Measurements from ENCODE around the gene DNAJB5. TPM values are rescaled to one million over a fixed set of nuclear protein-coding genes. Genes with fewer than 3 reads are reported as not detected.

Gene DNAJB5
- total and polyA plus RNA-seq, 2 donors = 15.3 to 89.8 TPM

DNA sequence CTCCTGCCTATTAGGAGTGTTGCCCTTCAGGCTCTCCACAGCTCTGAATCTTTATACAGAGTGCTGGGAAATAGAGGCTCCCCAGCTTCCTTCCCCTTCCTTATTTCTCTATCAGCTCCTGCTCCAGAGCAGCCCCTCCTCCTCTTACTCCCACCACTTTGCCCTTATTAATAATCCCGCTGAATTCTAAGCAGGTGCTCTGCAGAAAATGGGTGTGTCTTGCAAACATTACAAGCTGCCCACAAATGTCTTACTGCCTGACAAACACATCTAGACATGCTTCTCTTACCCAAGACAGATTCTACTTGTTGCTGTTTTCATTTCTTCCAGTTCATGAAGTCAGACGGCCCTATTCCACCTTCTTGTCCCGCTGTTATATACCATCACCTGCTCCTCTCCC lies 25.1 kb upstream of the DNAJB5 start:
- no peak for DNase-seq (ENCODE audit: extremely low spot score)
- Histone ChIP-seq H3K27ac (ENCODE audit: low read depth) (no peak overlapping the region), H3K4me1 (ENCODE audit: insufficient read depth) (no peaks in the 10 kb centered on the region), H3K4me3 (ENCODE audit: low read depth, low read length) (no peak overlapping the region), H3K36me3 (ENCODE audit: insufficient read depth) (no peaks in the 10 kb centered on the region)
- 71% methylated on average over 3 of the region's 3 CpGs for WGBS

DNA sequence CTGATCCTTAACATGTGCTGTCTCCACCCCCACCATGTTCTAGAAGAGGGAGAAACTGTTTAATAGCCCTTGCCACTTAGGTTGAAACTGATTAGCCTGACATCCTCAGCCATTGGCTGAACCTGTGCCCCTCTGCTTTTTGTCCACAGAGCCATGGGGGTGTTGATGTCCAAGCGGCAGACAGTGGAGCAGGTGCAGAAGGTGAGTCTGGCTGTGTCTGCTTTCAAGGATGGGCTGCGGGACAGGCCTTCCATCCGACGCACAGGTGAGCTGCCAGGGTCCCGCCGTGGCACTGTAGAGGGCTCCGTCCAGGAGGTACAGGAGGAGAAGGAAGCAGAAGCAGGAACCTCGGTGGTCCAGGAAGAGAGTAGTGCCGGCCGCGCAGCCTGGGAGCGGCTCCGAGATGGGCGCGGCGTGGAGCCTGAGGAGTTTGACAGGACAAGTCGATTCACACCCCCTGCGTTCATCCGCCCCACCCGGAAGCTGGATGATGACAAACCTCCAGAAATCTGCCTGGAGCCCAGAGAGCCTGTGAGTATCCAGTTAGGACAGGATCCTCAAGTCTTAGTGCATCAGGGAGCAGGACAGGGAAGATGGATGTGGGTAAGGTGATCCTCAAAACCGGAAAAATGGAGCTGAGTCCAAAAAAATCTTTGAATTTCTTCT lies 18.3 kb upstream of the DNAJB5 start:
- H3K4me1 ChIP-seq (ENCODE audit: insufficient read depth) = no peaks in the 10 kb centered on the region
- no peak overlapping the region for H3K27ac ChIP-seq (ENCODE audit: low read depth)
- H3K4me3 ChIP-seq (ENCODE audit: low read depth, low read length) = no peak overlapping the region
- DNase-seq (ENCODE audit: extremely low spot score) = no peak
- WGBS = 93% methylated on average over 21 of the region's 21 CpGs
- no peaks in the 10 kb centered on the region for H3K36me3 ChIP-seq (ENCODE audit: insufficient read depth)

DNA sequence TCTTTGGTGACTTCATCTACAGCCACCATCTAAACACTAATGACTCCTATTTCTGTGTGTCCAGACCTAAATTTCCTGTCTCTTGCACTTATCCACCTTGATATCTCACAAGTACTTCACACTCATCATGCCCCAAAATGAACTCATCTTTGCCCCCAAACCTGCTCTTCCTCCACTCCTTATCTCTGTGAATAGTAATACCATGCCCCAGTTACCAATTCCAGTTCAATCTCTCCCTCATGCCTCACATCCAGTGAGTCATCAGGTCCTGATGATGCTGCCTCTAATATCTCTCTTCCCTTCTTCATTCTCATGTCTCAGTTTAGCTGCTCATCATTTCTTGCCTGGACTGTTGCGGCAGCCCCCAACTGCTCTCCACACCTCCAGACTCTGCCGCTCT lies 14.9 kb upstream of the DNAJB5 start:
- no peak for DNase-seq (ENCODE audit: extremely low spot score)
- no peaks in the 10 kb centered on the region for H3K4me1 ChIP-seq (ENCODE audit: insufficient read depth)
- WGBS = 94% methylated on average over 2 of the region's 2 CpGs
- no peak overlapping the region for H3K27ac ChIP-seq (ENCODE audit: low read depth)
- no peak overlapping the region for H3K4me3 ChIP-seq (ENCODE audit: low read depth, low read length)
- no peaks in the 10 kb centered on the region for H3K36me3 ChIP-seq (ENCODE audit: insufficient read depth)

DNA sequence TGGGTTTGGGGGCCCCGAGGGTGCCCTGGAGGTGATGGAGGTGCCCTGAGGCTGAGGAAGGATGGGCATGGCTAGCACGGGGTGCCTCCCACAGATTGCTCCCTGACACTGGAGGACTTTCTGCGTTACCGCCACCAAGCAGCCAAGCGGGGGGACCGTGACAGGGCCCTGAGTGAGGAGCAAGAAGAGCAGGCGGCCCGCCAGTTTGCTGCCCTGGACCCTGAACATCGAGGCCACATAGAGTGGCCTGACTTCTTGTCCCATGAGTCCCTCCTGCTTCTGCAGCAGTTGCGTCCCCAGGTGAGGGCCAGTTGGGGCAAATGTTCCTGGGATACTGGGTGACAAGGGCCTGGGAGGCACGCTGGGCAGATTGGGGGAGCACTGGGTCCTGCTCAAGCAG lies 13.1 kb upstream of the DNAJB5 start:
- no peaks in the 10 kb centered on the region for H3K4me1 ChIP-seq (ENCODE audit: insufficient read depth)
- 88% methylated on average over 11 of the region's 11 CpGs for WGBS

DNA sequence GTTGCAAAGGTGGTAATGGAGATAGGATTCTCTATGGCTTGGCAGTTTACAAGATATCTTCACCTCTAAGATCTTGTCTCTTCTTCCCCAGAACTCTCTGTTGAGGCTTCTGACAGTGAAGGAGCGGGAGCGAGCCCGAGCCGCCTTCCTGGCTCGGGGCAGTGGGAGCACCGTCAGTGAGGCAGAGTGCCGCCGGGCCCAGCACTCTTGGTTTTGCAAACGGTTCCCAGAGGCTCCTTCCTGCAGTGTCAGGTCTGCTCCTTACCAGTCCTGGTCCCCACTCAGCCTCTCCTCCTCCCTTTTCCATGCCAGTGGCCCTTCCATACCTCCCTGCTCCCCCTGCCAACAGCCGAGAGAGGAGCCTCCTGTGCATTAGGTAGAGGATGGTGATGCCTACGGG lies 12.6 kb upstream of the DNAJB5 start:
- Histone ChIP-seq H3K4me3 (ENCODE audit: low read depth, low read length) (no peak overlapping the region), H3K4me1 (ENCODE audit: insufficient read depth) (no peaks in the 10 kb centered on the region), H3K27ac (ENCODE audit: low read depth) (no peak overlapping the region), H3K36me3 (ENCODE audit: insufficient read depth) (no peaks in the 10 kb centered on the region)
- DNase-seq (ENCODE audit: extremely low spot score) = no peak
- WGBS = 87% methylated on average over 11 of the region's 11 CpGs

More for the DNA sequence above, 13.1 kb upstream of the DNAJB5 start:
- Histone ChIP-seq H3K36me3 (ENCODE audit: insufficient read depth) (no peaks in the 10 kb centered on the region), H3K27ac (ENCODE audit: low read depth) (no peak overlapping the region), H3K4me3 (ENCODE audit: low read depth, low read length) (no peak overlapping the region)
- no peak for DNase-seq (ENCODE audit: extremely low spot score)

DNA sequence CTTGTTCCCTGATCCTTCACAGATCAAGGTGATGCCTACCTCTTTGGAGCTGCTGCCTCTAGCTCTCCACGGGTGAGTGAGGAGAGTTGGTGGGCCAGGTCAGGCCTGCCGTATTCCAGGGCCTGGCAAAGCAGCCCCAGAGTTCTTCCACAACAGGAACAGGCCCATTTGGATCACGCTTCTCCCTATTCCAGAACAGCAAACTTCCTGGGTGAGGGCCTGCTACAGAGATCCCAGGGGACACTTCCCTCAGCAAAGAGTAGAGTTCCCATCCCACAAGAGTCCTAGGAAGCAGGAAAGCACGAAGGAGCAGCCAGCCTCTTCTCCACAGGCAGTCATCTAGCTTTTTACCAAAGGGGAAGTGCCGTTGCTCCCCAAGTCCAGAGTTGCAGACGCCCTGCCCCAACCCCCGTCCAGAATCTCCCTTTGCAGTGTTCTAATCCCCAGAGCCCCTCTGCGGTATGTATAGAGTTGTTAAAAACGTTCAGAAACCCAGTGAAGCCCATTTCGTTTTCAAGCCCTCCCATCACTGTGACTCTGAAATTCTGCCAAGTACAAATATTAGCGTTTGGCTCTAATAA lies 9.3 kb upstream of the DNAJB5 start:
- H3K4me3 ChIP-seq (ENCODE audit: low read depth, low read length) = no peak overlapping the region
- no peaks in the 10 kb centered on the region for H3K36me3 ChIP-seq (ENCODE audit: insufficient read depth)
- 69% methylated on average over 11 of the region's 11 CpGs for WGBS
- H3K4me1 ChIP-seq (ENCODE audit: insufficient read depth) = no peaks in the 10 kb centered on the region
- no peak overlapping the region for H3K27ac ChIP-seq (ENCODE audit: low read depth)
- no peak for DNase-seq (ENCODE audit: extremely low spot score)

DNA sequence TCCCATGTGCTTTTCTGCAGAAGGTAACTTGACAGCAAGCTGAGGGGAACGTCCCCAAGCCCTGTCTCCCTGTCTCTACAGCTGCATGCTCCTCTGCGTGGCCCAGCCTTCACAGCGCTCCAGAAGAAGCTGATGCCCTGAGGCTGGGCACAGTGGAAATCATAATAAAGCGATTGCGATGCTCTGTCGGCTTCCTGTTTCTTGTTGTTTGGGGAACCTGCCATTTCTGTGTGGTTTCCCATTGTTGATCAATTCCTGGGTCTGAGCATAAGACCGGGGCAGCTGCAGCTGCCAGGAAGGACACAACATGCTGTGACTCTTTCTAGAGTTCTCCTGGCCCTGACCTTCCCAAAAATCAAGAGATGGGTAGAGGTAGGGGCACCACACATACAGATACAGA lies 7.2 kb upstream of the DNAJB5 start:
- no peak for DNase-seq (ENCODE audit: extremely low spot score)
- Histone ChIP-seq H3K27ac (ENCODE audit: low read depth) (no peak overlapping the region), H3K36me3 (ENCODE audit: insufficient read depth) (no peaks in the 10 kb centered on the region), H3K4me1 (ENCODE audit: insufficient read depth) (no peaks in the 10 kb centered on the region), H3K4me3 (ENCODE audit: low read depth, low read length) (no peak overlapping the region)
- 69% methylated on average over 7 of the region's 7 CpGs for WGBS

DNA sequence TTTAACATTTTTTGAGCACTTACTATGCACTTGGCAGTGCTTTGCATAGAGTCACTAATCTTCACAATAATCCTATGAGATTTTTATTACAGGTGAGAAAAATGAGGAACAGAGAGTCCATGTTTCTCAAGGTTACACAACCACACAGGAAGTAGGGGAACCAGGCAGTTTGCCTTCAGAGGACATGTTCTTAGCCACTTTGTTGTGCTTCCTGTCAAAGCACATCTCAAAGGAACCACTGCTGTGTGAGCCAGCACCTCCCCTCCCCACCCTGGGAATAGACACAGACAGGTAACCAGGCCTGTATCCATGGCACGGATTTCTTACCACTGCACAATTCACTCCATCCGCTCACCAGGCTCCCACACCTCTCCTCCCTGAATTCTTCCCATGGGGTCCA lies 6.3 kb upstream of the DNAJB5 start:
- Histone ChIP-seq H3K4me3 (ENCODE audit: low read depth, low read length) (no peak overlapping the region), H3K27ac (ENCODE audit: low read depth) (no peak overlapping the region), H3K36me3 (ENCODE audit: insufficient read depth) (no peaks in the 10 kb centered on the region), H3K4me1 (ENCODE audit: insufficient read depth) (no peaks in the 10 kb centered on the region)
- no peak for DNase-seq (ENCODE audit: extremely low spot score)
- 81% methylated on average over 2 of the region's 2 CpGs for WGBS

DNA sequence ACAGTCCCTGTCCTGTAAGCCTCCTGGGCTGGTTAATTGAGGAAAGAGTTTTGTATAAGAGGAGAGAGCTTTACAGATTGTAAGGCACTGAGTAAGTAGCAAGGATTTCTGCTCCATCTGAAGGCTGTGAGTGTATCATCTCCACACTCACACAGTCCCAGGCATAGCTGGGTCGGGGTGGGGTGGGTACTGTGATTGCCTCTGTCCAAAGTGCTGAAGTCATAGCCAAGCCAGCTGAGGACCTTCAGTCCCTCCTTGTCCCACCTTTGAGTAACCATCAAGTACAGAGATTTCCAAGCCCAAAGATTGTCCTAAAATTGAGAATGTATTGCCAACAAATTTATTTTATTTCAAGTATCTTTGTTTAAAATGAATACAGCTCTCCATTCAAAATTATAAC lies 5.5 kb upstream of the DNAJB5 start:
- DNase-seq (ENCODE audit: extremely low spot score) = no peak
- WGBS = 0% methylated on average over 1 of the region's 1 CpG
- H3K27ac ChIP-seq (ENCODE audit: low read depth) = no peak overlapping the region
- H3K36me3 ChIP-seq (ENCODE audit: insufficient read depth) = no peaks in the 10 kb centered on the region
- no peaks in the 10 kb centered on the region for H3K4me1 ChIP-seq (ENCODE audit: insufficient read depth)
- H3K4me3 ChIP-seq (ENCODE audit: low read depth, low read length) = no peak overlapping the region

DNA sequence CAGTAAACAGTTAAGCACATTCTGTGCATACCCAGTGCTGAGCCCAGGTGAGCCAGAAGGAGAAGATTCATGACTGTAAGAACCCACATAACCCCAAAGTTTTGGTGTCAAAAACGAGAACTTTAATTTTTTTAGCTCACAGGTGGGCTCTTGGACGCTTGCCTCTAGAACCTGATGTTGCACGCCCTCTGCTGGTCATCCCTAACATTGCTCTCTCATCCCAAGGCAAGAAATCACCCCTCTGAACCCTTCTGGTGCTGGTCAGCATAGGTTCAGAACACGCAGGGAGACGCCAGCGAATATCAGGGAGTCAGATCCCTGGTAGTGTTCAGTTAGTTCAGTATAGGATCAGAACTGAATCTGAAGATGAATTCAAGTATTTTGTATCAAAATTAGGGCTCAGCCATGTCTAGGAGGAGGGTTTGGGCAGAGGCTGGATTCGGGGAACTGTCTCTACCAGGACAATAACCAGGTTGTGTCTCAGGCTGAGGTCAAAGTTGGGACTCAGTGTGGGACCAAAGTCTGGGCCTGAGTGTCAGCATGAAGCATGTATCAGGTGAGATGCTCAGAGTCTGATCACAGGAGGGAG lies 4.1 kb upstream of the DNAJB5 start:
- WGBS = 16% methylated on average over 7 of the region's 7 CpGs
- no peaks in the 10 kb centered on the region for H3K4me1 ChIP-seq (ENCODE audit: insufficient read depth)
- no peak for DNase-seq (ENCODE audit: extremely low spot score)
- no peaks in the 10 kb centered on the region for H3K36me3 ChIP-seq (ENCODE audit: insufficient read depth)
- H3K27ac ChIP-seq (ENCODE audit: low read depth) = no peak overlapping the region
- H3K4me3 ChIP-seq (ENCODE audit: low read depth, low read length) = no peak overlapping the region

DNA sequence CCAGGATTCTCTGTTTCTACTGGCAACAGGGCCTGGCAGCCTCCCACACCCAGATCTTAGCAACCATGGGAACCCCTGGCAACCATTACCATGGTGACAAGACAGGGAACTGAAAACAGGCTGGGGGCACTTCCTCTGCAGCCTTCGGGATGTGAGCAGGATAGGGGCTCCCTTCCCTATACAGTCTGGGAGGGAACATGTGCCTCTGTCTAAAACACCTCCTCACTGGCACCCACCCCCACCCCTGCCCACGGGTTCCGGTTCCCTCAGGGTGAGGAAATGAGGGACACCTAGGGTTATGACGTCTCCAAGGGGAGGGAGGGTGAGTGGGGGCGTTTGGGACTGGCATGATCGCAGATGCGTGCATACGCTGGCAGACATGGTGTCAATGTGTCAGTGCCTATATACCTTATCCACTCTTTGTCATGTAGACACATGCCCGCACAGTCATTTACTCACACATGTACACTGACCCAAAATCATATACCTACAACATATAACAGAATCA lies 3.0 kb upstream of the DNAJB5 start:
- no peak overlapping the region for H3K27ac ChIP-seq (ENCODE audit: low read depth)
- no peaks in the 10 kb centered on the region for H3K4me1 ChIP-seq (ENCODE audit: insufficient read depth)
- no peak for DNase-seq (ENCODE audit: extremely low spot score)
- H3K4me3 ChIP-seq (ENCODE audit: low read depth, low read length) = no peak overlapping the region
- H3K36me3 ChIP-seq (ENCODE audit: insufficient read depth) = no peaks in the 10 kb centered on the region
- 42% methylated on average over 9 of the region's 9 CpGs for WGBS

DNA sequence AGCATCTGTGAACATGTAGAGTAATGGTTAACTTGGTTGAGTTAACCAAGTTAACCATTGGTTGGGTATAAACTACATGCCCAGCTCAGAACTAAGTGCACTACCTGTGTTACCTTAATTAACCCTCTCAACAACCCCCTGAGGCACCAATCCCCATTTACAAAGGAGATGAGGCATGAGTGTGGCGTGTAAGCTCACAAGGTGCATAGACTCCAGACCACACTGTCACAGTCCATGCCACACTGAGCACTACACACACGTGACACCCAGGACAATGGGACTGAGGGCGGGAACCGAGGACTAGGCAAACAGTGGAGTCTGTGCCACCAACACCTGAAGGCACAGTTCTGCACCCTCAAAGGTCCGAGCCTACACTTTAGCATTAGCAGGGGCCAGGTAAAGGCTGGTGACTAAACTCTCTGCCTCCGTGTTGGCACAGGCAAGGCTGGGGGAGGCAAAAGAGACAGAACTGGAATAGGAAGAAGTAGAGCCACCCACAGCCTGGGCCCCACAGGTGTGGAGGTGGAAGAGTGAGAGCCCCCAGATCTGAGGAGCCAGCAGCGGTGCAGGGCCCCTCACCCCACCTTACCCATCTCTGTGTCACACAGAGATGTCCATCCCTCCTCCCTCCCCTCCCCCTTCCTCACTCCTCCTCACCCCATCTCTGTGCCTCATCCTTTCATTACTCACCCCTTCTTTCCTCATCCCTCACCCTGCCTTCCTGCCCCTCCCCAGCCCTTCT lies 2.2 kb upstream of the DNAJB5 start:
- WGBS = 80% methylated on average over 7 of the region's 7 CpGs
- DNase-seq (ENCODE audit: extremely low spot score) = no peak
- Histone ChIP-seq H3K36me3 (ENCODE audit: insufficient read depth) (no peaks in the 10 kb centered on the region), H3K4me3 (ENCODE audit: low read depth, low read length) (no peak overlapping the region), H3K4me1 (ENCODE audit: insufficient read depth) (no peaks in the 10 kb centered on the region), H3K27ac (ENCODE audit: low read depth) (no peak overlapping the region)

DNA sequence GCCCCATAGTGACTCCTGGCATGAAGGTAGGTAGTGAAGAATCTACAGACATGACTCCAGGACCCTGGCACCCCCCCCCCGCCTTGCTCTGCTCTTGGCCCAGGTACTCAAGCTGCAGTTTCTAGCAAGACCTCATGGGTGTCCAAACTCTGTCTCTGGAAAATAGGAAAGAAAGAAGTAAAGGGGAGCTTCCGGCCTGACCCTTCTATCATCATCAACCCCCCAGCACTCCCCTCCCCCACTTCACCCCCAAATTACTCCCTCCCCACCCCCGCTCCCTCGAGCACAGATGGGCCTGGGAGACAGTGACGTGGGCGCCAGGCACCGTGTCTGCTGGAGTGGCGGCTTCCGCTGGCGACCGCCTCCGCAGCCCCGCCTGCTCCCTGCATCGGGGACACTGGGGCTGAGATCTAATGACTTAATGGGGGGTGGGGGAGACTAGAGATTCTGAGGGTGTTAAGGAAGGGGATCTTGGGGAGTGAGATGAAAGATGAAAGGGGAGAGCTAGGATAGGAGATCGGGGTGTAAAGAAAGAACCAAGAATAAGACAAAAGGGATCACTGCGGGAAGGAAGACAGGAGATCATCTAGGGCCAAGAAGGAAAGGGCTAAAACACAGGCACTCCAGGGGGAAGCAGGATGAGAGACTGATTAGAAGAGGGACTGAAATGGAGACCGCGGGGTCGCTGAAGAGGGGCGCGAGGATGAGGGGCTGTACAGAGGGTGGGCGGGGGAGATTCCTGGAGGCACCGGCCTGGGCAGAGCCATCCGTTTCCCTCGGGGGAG lies 1.1 kb upstream of the DNAJB5 start:
- Histone ChIP-seq H3K4me1 (ENCODE audit: insufficient read depth) (no peaks in the 10 kb centered on the region), H3K27ac (ENCODE audit: low read depth) (no peak overlapping the region), H3K36me3 (ENCODE audit: insufficient read depth) (no peaks in the 10 kb centered on the region), H3K4me3 (ENCODE audit: low read depth, low read length) (peak overlapping the region; percentile 38)
- 17% methylated on average over 25 of the region's 25 CpGs for WGBS
- no peak for DNase-seq (ENCODE audit: extremely low spot score)
